Natural killer cell (primary cell): ENCODE results near the gene CNR2. TPM values are rescaled to one million over a fixed set of nuclear protein-coding genes. Genes with fewer than 3 reads are reported as not detected.
A peak's percentile ranks its signal among the peaks of the same experiment; 100 is the strongest.
"Not testable (repeated sequence)": the region's sequence is repeated elsewhere in the genome, so short reads cannot be mapped to it uniquely, and the experiment has no call there.

Source experiments
- ATAC-seq, 3 donors: fragments of 150-1000 bp in 2 of 3; fragments of 200-7000 bp in 1 of 3; cut with Tn5 transposase; 1 replicate in 1 of 3; 2 replicates in 2 of 3; pipeline ENCODE4 v1.10.0; 2021; ENCODE audit warnings: mild to moderate bottlenecking in 2 of 3, moderate library complexity in 2 of 3
- DNase-seq, 2 donors: peaks; one replicate each; pipeline versions ENCODE4 v3.0.0 to v3.0.0-alpha.2; 2013 to 2021; ENCODE audit warnings: mixed read lengths in 1 of 2
- H3K27ac ChIP-seq: one replicate; pipeline ENCODE4 v1.5.1; 2013; ENCODE audit warnings: mild to moderate bottlenecking, low read length
- H3K27me3 ChIP-seq: one replicate; pipeline ENCODE4 v1.6.1; 2013; ENCODE audit warnings: low read length; ENCODE audit not compliant: control insufficient read depth, insufficient read depth
- H3K36me3 ChIP-seq: one replicate; pipeline ENCODE4 v1.6.1; 2013; ENCODE audit warnings: low read length; ENCODE audit not compliant: control insufficient read depth, insufficient read depth
- H3K4me1 ChIP-seq: one replicate; pipeline ENCODE4 v1.6.1; 2013; ENCODE audit warnings: low read length; ENCODE audit not compliant: control insufficient read depth, insufficient read depth
- H3K4me3 ChIP-seq: one replicate; pipeline ENCODE4 v1.5.1; 2013; ENCODE audit warnings: low read length
- H3K9me3 ChIP-seq: one replicate; pipeline ENCODE4 v1.6.1; 2013; ENCODE audit warnings: low read length; ENCODE audit not compliant: control insufficient read depth, insufficient read depth
- H3K27ac Mint-ChIP-seq, 2 donors: one replicate each; pipeline ENCODE4 v1.8.0; 2022; ENCODE audit warnings: mild to moderate bottlenecking in 2 of 2, mixed read lengths in 2 of 2, moderate library complexity in 1 of 2
- H3K27me3 Mint-ChIP-seq, 2 donors: one replicate each; pipeline ENCODE4 v1.8.0; 2022; ENCODE audit warnings: low read depth in 2 of 2, mixed read lengths in 2 of 2
- H3K36me3 Mint-ChIP-seq: one replicate; pipeline ENCODE4 v1.8.0; 2022; ENCODE audit warnings: mixed read lengths
- H3K4me1 Mint-ChIP-seq, 2 donors: one replicate each; pipeline ENCODE4 v1.8.0; 2022; ENCODE audit warnings: mixed read lengths in 2 of 2
- H3K4me3 Mint-ChIP-seq: one replicate; pipeline ENCODE4 v1.8.0; 2022; ENCODE audit warnings: mild to moderate bottlenecking, moderate library complexity, mixed read lengths
- H3K9me3 Mint-ChIP-seq, 2 donors: one replicate each; pipeline ENCODE4 v1.8.0; 2022; ENCODE audit warnings: mixed read lengths in 2 of 2
- WGBS: methylation state at CpG from one replicate; pipeline ENCODE4 v1.1.7; 2013; ENCODE audit warnings: missing lambda C conversion rate; ENCODE audit not compliant: insufficient coverage; 5-methylcytosine and 5-hydroxymethylcytosine counted together
- intact Hi-C: fragments of 100-400 bp; cut with micrococcal nuclease; formaldehyde crosslinking; loops from one replicate; pipeline ENCODE4 v1.14.2; 2022
- total RNA-seq, 4 donors: library from RNA; stranded (reverse); fragments of 120-200 nt in 1 of 4; gene quantifications; one replicate each; pipeline versions ENCODE4 v1.2.3 to v1.2.4, GENCODE V29; 2013 to 2022
- TF ChIP-seq, protein P1 (sequence below): fragments of 200-600 bp; IDR thresholded peaks from one replicate; pipeline ENCODE4 v1.8.0; 2022; ENCODE audit warnings: antibody characterized with exemption

CNR2 gene
- total RNA-seq, 3 donors from 2014 or later (not counting 1 experiment from before 2014, with no cell fraction given) = 5.3 to 12.0 (median 6.1) TPM

DNA sequence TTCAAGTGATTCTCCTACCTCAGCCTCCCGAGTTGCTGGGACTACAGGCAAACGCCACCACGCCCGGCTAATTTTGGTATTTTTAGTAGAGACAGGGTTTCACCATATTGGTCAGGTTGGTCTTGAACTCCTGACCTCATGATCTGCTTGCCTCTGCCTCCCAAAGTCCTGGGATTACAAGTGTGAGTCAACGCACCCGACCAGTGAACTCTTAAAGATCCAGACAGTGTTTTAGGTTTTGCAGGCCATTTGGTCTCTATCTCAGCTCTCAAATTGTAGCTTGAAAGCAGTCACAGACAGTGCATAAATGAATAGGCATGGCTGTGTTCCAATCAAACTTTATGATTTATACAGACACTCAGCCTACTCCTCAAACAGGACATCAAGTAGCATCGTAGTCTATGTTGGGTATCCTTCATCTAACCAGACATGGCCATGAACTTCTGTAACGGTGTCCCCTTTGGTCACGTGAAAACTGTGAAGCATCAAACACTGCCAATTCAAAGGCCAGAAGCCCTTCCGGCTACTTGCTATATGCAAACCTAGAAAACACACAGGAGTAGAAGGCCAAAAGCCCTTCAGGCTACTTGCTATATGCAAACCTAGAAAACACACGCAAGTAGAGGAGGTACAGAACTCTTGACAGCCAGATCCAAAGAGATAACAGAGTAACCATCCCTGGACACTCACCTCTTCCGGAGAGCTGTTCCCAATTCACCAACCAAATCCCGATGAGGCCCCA lies 48.2 kb downstream of the CNR2 start:
- H3K27me3 ChIP-seq = no peaks in the 10 kb centered on the region
- Mint-ChIP-seq H3K4me1 (peaks cover 23 to 30% of the 10 kb centered on the region in 2 donors), H3K4me3 (no peak overlapping the region), H3K27me3 (peaks cover 4 to 7% of the 10 kb centered on the region in 2 donors), H3K9me3 (no peaks in the 10 kb centered on the region), H3K27ac (no peak overlapping the region), H3K36me3 (no peaks in the 10 kb centered on the region)
- WGBS = 90% methylated on average over 13 of the region's 13 CpGs
- H3K27ac ChIP-seq = no peak overlapping the region
- DNase-seq (no peak), ATAC-seq (no peak)
- H3K4me1 ChIP-seq = peaks cover 29% of the 10 kb centered on the region
- H3K4me3 ChIP-seq = no peak overlapping the region
- H3K36me3 ChIP-seq = peaks cover 16% of the 10 kb centered on the region
- intact Hi-C loops = no loop called here
- no peaks in the 10 kb centered on the region for H3K9me3 ChIP-seq
- TF ChIP-seq, protein P1, sequence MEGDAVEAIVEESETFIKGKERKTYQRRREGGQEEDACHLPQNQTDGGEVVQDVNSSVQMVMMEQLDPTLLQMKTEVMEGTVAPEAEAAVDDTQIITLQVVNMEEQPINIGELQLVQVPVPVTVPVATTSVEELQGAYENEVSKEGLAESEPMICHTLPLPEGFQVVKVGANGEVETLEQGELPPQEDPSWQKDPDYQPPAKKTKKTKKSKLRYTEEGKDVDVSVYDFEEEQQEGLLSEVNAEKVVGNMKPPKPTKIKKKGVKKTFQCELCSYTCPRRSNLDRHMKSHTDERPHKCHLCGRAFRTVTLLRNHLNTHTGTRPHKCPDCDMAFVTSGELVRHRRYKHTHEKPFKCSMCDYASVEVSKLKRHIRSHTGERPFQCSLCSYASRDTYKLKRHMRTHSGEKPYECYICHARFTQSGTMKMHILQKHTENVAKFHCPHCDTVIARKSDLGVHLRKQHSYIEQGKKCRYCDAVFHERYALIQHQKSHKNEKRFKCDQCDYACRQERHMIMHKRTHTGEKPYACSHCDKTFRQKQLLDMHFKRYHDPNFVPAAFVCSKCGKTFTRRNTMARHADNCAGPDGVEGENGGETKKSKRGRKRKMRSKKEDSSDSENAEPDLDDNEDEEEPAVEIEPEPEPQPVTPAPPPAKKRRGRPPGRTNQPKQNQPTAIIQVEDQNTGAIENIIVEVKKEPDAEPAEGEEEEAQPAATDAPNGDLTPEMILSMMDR = no peak

GRCh38 chr1:23862640-23863039 lies 50.5 kb downstream of the CNR2 start:
- intact Hi-C loops = no loop called here
- Mint-ChIP-seq H3K4me1 (peaks cover 10 to 15% of the 10 kb centered on the region in 2 donors), H3K36me3 (no peaks in the 10 kb centered on the region), H3K9me3 (no peaks in the 10 kb centered on the region), H3K27ac (no peak overlapping the region), H3K27me3 (no peaks in the 10 kb centered on the region), H3K4me3 (no peak overlapping the region)
- H3K27ac ChIP-seq = no peak overlapping the region
- H3K9me3 ChIP-seq = no peaks in the 10 kb centered on the region
- no peaks in the 10 kb centered on the region for H3K27me3 ChIP-seq
- peaks cover 19% of the 10 kb centered on the region for H3K4me1 ChIP-seq
- H3K36me3 ChIP-seq = peaks cover 28% of the 10 kb centered on the region
- WGBS = no CpG with 5 or more reads among the region's 3 CpGs
- H3K4me3 ChIP-seq = no peak overlapping the region
- DNase-seq = no peak
- ATAC-seq = no peak
- TF ChIP-seq, protein P1 = no peak

- H3K27ac Mint-ChIP-seq = no peak overlapping the region
- H3K27me3 Mint-ChIP-seq = no peaks in the 10 kb centered on the region
- ATAC-seq (no peak), DNase-seq (peak in 1 of 2 donors; percentile 32)
- no peaks in the 10 kb centered on the region for H3K9me3 Mint-ChIP-seq
- Histone ChIP-seq H3K27me3 (no peaks in the 10 kb centered on the region), H3K27ac (no peak overlapping the region), H3K4me3 (no peak overlapping the region), H3K36me3 (peaks cover 18% of the 10 kb centered on the region), H3K9me3 (no peaks in the 10 kb centered on the region), H3K4me1 (no peaks in the 10 kb centered on the region)
- peaks cover 7% of the 10 kb centered on the region for H3K36me3 Mint-ChIP-seq
- TF ChIP-seq, protein P1 = no peak
- H3K4me1 Mint-ChIP-seq = no peaks in the 10 kb centered on the region
- WGBS = 40% methylated on average over 2 of the region's 2 CpGs
- intact Hi-C loops = no loop called here
- no peak overlapping the region for H3K4me3 Mint-ChIP-seq
Measured at GRCh38 chr1:23854568-23854967, 58.6 kb downstream of the CNR2 start.

DNA sequence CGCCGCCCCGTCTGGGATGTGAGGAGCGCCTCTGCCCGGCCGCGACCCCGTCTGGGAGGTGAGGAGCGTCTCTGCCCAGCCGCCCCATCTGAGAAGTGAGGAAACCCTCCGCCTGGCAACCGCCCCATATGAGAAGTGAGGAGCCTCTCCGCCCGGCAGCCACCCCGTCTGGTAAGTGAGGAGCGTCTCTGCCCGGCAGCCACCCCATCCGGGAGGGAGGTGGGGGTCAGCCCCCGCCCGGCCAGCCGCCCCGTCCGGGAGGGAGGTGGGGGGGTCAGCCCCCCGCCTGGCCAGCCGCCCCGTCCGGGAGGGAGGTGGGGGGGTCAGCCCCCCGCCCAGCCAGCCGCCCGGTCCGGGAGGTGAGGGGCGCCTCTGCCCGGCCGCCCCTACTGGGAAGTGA lies 60.0 kb downstream of the CNR2 start:
- H3K27ac Mint-ChIP-seq, H3K9me3 ChIP-seq, ATAC-seq, H3K27ac ChIP-seq, H3K4me1 Mint-ChIP-seq, intact Hi-C loops, H3K4me3 Mint-ChIP-seq, DNase-seq, H3K4me3 ChIP-seq, H3K27me3 ChIP-seq, H3K27me3 Mint-ChIP-seq, H3K9me3 Mint-ChIP-seq, H3K4me1 ChIP-seq: not testable (repeated sequence)
- peaks cover 12% of the 10 kb centered on the region for H3K36me3 Mint-ChIP-seq
- WGBS = 94% methylated on average over 27 of the region's 34 CpGs
- peaks cover 16% of the 10 kb centered on the region for H3K36me3 ChIP-seq

- H3K4me3 Mint-ChIP-seq, H3K4me1 Mint-ChIP-seq, H3K4me1 ChIP-seq, ATAC-seq, H3K9me3 ChIP-seq, H3K9me3 Mint-ChIP-seq, H3K27me3 Mint-ChIP-seq, H3K27ac Mint-ChIP-seq, intact Hi-C loops, DNase-seq, H3K4me3 ChIP-seq, H3K27me3 ChIP-seq, H3K27ac ChIP-seq: not testable (repeated sequence)
- H3K36me3 ChIP-seq = peaks cover 23% of the 10 kb centered on the region
- H3K36me3 Mint-ChIP-seq = peaks cover 14% of the 10 kb centered on the region
Measured at GRCh38 chr1:23851406-23851805, 61.8 kb downstream of the CNR2 start.
